Measurements from ENCODE around the gene CCDC201.

- TF ChIP-seq JUND (IDR thresholded peaks at IDR 0.05) (no peak), NRF1 (IDR thresholded peaks at IDR 0.05; ENCODE audit: low read depth, low read length) (no peak), USF1 (IDR thresholded peaks at IDR 0.05; ENCODE audit: borderline replicate concordance, low read depth) (no peak), CTCF (IDR thresholded peaks at IDR 0.05) (no peak), MAX (IDR thresholded peaks at IDR 0.05; ENCODE audit: low read depth) (no peak), EP300 (IDR thresholded peaks at IDR 0.05; ENCODE audit: borderline replicate concordance in 1 of 2, low read depth in 1 of 2, low read length in 1 of 2) (no peak), EZH2phosphoT487 (IDR thresholded peaks at IDR 0.05; ENCODE audit: borderline replicate concordance, low read depth) (no peak), RCOR1 (IDR thresholded peaks at IDR 0.05; ENCODE audit: low read length) (no peak), CHD2 (IDR thresholded peaks at IDR 0.05; ENCODE audit: low read length, partially characterized antibody) (no peak), USF2 (IDR thresholded peaks at IDR 0.05; ENCODE audit: borderline replicate concordance, low read depth, low read length) (no peak), REST (IDR thresholded peaks at IDR 0.05; ENCODE audit: low read depth, low read length) (no peak), POLR2AphosphoS5 (IDR thresholded peaks at IDR 0.05; ENCODE audit: low read depth, low read length) (no peak), GABPA (IDR thresholded peaks at IDR 0.05; ENCODE audit: low read depth) (no peak)
These were observed 5.7 kb upstream of the CCDC201 start for GRCh38 chr7:45878457-45879144.
